ENCODE measurements around the gene CBLIF.
"Not testable (repeated sequence)": the region's sequence is repeated elsewhere in the genome, so short reads cannot be mapped to it uniquely, and the experiment has no call there.

Gene CBLIF

DNA sequence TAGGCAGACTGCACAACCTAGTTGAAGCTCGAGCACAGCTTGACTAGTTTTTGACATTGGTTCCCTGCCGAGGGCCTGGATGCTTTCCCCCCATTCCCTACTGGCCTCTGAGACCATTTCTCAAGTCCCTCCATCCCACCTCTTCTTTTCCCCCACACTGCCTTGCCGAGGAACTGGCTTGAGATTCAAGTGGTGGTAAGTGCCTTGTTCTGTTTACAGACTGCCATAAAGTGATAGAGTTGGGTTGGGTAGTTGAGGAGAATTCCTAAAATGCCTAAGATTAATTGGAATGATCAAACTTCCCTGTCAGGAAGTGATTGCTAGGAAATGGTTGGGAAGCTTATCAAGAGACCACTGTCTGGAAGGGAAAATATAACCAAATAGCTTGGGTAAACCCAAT, 50.9 kb downstream of the CBLIF start:
- no peaks in the 10 kb centered on the region for H3K9me3 ChIP-seq (replicated peaks in 1 of 11)
- no peak for TF ChIP-seq Cebpa-rat (IDR thresholded peaks at IDR 0.05)

DNA sequence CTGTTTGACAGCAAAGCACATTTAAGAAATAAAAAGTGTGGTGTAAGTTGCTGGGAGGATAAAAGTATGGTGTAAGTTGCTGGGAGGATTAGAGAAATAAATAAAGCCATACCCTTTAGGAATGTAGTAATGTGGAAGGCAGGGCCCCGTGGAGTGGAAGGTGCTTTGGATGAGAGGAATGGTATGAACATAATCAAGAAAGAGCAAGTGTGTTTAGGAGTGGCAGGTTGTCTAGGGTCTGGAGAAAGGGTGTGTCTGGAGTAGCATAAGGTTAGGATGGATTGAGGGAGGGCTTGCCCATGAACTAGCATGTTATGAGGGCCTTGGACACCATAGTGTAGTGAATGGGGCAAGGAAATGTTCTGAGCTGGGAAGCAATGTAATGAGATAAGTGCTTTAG, 52.8 kb downstream of the CBLIF start:
- no peak overlapping the region for H3K27ac ChIP-seq
- peaks cover 90 to 100% (median 100%) of the 10 kb centered on the region in 11 experiments for H3K36me3 ChIP-seq
- H4K20me1 ChIP-seq = peaks cover 0 to 6% (median 0%) of the 10 kb centered on the region in 11 experiments; a peak in 3 of 22 replicates
- H3K4me1 ChIP-seq = peaks cover 0 to 7% (median 5%) of the 10 kb centered on the region in 10 experiments; a peak in 14 of 20 replicates
- H3K27me3 ChIP-seq = no peaks in the 10 kb centered on the region
- H3K9ac ChIP-seq = no peak overlapping the region
- H3K9me3 ChIP-seq (replicated peaks in 1 of 11) = no peaks in the 10 kb centered on the region
- no peak overlapping the region for H3K4me2 ChIP-seq
- H3K4me3 ChIP-seq = no peak overlapping the region
- no peak for TF ChIP-seq Cebpa-rat (IDR thresholded peaks at IDR 0.05)

More for the DNA sequence above, 50.9 kb downstream of the CBLIF start:
- H3K4me1 ChIP-seq = no peaks in the 10 kb centered on the region
- H4K20me1 ChIP-seq = peaks cover 0 to 6% (median 0%) of the 10 kb centered on the region in 11 experiments; a peak in 1 of 22 replicates
- no peaks in the 10 kb centered on the region for H3K27me3 ChIP-seq
- no peak overlapping the region for H3K4me3 ChIP-seq
- no peak overlapping the region for H3K4me2 ChIP-seq
- H3K27ac ChIP-seq = no peak overlapping the region
- H3K36me3 ChIP-seq = peaks cover 72 to 100% (median 94%) of the 10 kb centered on the region in 11 experiments
- no peak overlapping the region for H3K9ac ChIP-seq

DNA sequence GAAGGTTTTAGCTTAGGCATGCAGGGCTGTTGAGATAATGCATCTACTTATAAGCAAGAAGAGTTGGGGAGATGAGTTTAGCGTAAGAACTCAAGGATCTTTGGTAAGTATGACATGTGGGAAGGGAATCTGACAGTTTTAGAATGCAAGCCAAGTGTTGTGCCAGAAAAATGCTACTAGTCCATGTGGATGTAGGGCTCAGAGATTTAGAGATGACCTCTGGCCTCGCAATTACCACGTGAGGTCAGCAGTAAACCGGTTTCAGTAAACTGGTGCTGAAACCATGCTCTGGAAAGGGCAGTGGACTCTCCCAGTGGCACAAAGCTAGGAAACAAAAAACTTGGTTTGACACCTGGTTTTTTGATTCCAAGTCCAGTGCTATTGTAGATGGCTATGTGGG, 53.7 kb downstream of the CBLIF start:
- H3K4me1 ChIP-seq = peaks cover 7 to 16% (median 14%) of the 10 kb centered on the region in 10 experiments
- H3K36me3 ChIP-seq = peaks cover 82 to 99% (median 95%) of the 10 kb centered on the region in 11 experiments
- no peak for TF ChIP-seq Cebpa-rat (IDR thresholded peaks at IDR 0.05)
- no peaks in the 10 kb centered on the region for H3K9me3 ChIP-seq (replicated peaks in 1 of 11)
- H4K20me1 ChIP-seq = peaks cover 0 to 8% (median 0%) of the 10 kb centered on the region in 11 experiments; a peak in 3 of 22 replicates
- no peak overlapping the region for H3K9ac ChIP-seq
- no peaks in the 10 kb centered on the region for H3K27me3 ChIP-seq
- no peak overlapping the region for H3K27ac ChIP-seq
- H3K4me3 ChIP-seq = no peak overlapping the region
- no peak overlapping the region for H3K4me2 ChIP-seq

DNA sequence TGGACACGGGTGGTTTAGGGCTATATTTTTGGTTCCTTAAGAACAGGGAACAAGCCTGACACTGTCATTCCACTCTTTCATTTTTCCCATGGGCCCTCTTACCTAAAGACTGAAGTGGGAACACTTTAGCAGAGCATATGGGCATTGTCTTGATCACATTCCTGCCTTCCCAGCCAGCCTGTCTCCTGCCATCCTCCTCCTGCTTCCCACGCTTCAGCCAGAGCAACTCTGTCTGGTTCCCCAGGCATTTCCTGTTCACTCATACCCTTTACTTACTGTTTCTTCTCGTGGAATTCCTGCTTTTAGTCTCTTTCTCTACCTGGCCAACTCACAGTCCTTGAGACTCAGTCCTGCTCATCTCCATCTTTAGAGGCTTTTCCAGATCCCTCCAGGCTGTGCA, 57.5 kb downstream of the CBLIF start:
- Histone ChIP-seq H3K4me1 (peaks cover 30 to 50% (median 43%) of the 10 kb centered on the region in 10 experiments), H3K9ac (no peak overlapping the region), H4K20me1 (peaks cover 0 to 17% (median 0%) of the 10 kb centered on the region in 11 experiments; a peak in 6 of 22 replicates), H3K4me3 (no peak overlapping the region), H3K4me2 (peak overlapping the region in 4 of 11 experiments; percentile 7 to 75 (median 61); a peak in 6 of 22 replicates), H3K9me3 (replicated peaks in 1 of 11) (peaks cover 12 to 21% (median 18%) of the 10 kb centered on the region in 11 experiments), H3K27ac (no peak overlapping the region), H3K36me3 (peaks cover 54 to 80% (median 75%) of the 10 kb centered on the region in 11 experiments), H3K27me3 (no peaks in the 10 kb centered on the region)
- TF ChIP-seq Cebpa-rat (IDR thresholded peaks at IDR 0.05) = no peak

DNA sequence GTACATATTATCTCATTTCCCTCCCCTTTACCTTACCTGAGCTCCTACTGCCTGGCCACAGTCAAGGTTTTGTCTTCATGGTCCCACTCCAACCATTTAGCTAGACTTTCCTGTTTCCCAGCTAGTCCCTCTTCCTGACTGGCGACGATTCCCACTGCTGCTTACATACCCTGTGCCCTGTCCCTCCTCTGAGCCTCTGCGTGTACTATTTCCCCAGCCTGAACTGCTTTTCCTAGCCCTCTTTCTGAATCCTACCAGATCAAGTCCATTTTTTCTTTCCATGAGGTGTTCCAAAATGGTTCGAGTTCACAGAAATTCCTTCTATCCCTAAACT, 58.1 kb downstream of the CBLIF start:
- H3K27ac ChIP-seq = peak overlapping the region in 6 of 11 experiments; percentile 4 to 46 (median 37); a peak in 4 of 22 replicates
- peaks cover 12 to 26% (median 23%) of the 10 kb centered on the region in 11 experiments for H3K9me3 ChIP-seq (replicated peaks in 1 of 11)
- H3K4me2 ChIP-seq = peak overlapping the region; percentile 57 to 88 (median 75); a peak in 21 of 22 replicates
- peaks cover 51 to 79% (median 72%) of the 10 kb centered on the region in 11 experiments for H3K36me3 ChIP-seq
- no peak overlapping the region for H3K4me3 ChIP-seq
- no peak for TF ChIP-seq Cebpa-rat (IDR thresholded peaks at IDR 0.05)
- no peak overlapping the region for H3K9ac ChIP-seq
- H4K20me1 ChIP-seq = peaks cover 0 to 17% (median 0%) of the 10 kb centered on the region in 11 experiments; a peak in 6 of 22 replicates
- no peaks in the 10 kb centered on the region for H3K27me3 ChIP-seq
- H3K4me1 ChIP-seq = peaks cover 30 to 50% (median 43%) of the 10 kb centered on the region in 10 experiments

DNA sequence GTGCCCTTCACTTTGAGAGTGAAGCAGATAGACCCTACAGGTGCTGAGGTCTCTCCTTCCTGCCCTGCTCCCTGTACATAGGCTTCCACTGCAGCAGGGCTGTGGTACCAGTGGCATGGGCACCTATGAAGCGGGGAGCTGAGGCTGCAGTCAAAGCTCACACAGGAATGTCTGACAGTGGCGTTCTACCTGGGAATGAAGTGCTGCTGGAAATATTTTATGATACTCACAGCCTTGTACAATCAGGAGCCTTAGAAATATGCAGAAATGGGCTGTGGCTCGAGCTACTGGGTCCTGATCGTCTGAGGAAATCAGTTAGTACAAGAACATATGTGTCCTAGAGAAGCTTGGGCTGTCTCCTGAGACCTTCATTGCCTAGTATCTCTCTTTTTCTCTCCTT, 59.5 kb downstream of the CBLIF start:
- Histone ChIP-seq H3K27ac (peak overlapping the region in 5 of 11 experiments; percentile 20 to 55 (median 42); a peak in 8 of 22 replicates), H4K20me1 (peaks cover 0 to 17% (median 0%) of the 10 kb centered on the region in 11 experiments; a peak in 6 of 22 replicates), H3K9ac (peak overlapping the region in 5 of 11 experiments; percentile 12 to 46 (median 31); a peak in 3 of 22 replicates), H3K4me1 (peaks cover 30 to 50% (median 43%) of the 10 kb centered on the region in 10 experiments), H3K9me3 (replicated peaks in 1 of 11) (peaks cover 12 to 33% (median 30%) of the 10 kb centered on the region in 11 experiments), H3K4me3 (no peak overlapping the region), H3K27me3 (no peaks in the 10 kb centered on the region), H3K4me2 (peak overlapping the region; percentile 57 to 88 (median 75)), H3K36me3 (peaks cover 45 to 73% (median 65%) of the 10 kb centered on the region in 11 experiments)
- TF ChIP-seq Cebpa-rat (IDR thresholded peaks at IDR 0.05) = no peak

DNA sequence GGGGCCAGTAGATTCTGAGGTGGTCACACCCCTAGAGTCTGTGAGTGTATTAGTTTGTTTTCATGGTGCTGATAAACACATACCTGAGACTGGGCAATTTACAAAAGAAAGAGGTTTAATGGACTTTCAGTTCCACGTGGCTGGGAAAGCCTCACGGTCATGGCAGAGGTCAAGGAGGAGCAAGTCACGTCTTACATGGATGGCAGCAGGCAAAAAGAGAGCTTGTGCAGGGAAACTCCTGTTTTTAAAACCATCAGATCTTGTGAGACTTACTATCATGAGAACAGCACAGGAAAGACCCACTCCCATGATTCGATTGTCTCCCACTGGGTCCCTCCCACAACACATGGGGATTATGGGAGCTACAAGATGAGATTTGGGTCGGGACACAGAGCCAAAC, 60.9 kb downstream of the CBLIF start:
- H3K9ac ChIP-seq, H3K4me3 ChIP-seq, H3K27me3 ChIP-seq: not testable (repeated sequence)
- H3K27ac ChIP-seq = peak overlapping the region in 6 of 11 experiments; percentile 3 to 55 (median 38); a peak in 4 of 22 replicates
- peaks cover 0 to 17% (median 0%) of the 10 kb centered on the region in 11 experiments; a peak in 6 of 22 replicates for H4K20me1 ChIP-seq
- H3K9me3 ChIP-seq (replicated peaks in 1 of 11) = peaks cover 12 to 33% (median 30%) of the 10 kb centered on the region in 11 experiments
- H3K36me3 ChIP-seq = peaks cover 42 to 73% (median 65%) of the 10 kb centered on the region in 11 experiments
- H3K4me1 ChIP-seq = peaks cover 30 to 50% (median 43%) of the 10 kb centered on the region in 10 experiments
- H3K4me2 ChIP-seq = peak overlapping the region in 10 of 11 experiments; percentile 57 to 88 (median 76); a peak in 18 of 22 replicates

DNA sequence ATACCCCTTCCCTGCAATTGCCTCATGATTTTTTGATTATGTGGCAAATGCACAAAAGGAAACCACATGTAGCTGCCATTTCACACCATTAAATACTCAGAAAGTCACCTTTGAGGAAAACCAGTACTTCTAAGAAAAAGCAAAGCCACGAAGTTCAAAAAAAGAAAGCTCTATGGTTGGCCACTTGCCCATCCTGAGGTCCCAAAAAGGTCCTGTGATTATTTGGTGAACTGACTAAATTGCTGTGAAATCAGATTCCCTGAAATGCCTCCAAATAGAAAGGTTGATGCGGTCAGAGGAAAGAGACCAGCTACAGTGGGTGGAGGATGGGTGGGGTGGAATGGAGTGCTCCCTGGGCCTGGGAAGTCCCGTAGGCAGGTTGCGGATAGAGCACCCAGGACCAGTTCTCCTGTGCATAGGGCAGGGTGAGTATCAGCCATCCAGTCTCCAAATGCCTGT, 61.6 kb downstream of the CBLIF start:
- H3K4me3 ChIP-seq = peak overlapping the region in 1 of 10 experiments; percentile 9; a peak in 2 of 20 replicates
- H3K4me2 ChIP-seq = peak overlapping the region in 4 of 11 experiments; percentile 9 to 60 (median 19); a peak in 5 of 22 replicates
- H3K27me3 ChIP-seq = no peaks in the 10 kb centered on the region
- H3K9me3 ChIP-seq (replicated peaks in 1 of 11) = peaks cover 12 to 33% (median 30%) of the 10 kb centered on the region in 11 experiments
- no peak overlapping the region for H3K27ac ChIP-seq
- H4K20me1 ChIP-seq = peaks cover 0 to 16% (median 0%) of the 10 kb centered on the region in 11 experiments; a peak in 6 of 22 replicates
- H3K4me1 ChIP-seq = peaks cover 30 to 50% (median 44%) of the 10 kb centered on the region in 10 experiments
- peaks cover 34 to 73% (median 65%) of the 10 kb centered on the region in 11 experiments for H3K36me3 ChIP-seq
- no peak overlapping the region for H3K9ac ChIP-seq
- no peak for TF ChIP-seq Cebpa-rat (IDR thresholded peaks at IDR 0.05)

DNA sequence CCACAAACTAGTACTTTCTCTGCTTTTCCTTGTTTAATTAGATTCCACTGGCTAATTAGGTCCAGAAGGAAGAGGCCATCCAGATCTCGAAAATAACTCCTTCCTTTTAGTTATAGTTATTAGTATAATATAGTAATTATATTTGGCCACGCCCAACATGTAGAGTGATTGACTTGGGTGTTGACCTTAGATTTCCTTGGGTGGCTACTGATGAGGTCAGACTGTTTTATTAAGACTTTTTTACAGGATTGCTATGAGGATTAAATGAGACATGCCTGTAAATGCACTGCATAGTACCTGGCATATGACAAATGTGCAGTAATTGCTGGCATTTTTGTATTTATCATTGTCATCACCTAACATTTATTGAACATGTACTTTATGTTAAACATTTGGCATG, 63.2 kb downstream of the CBLIF start:
- H3K9me3 ChIP-seq (replicated peaks in 1 of 11) = peaks cover 12 to 33% (median 30%) of the 10 kb centered on the region in 11 experiments
- H3K4me1 ChIP-seq = peaks cover 26 to 55% (median 36%) of the 10 kb centered on the region in 10 experiments
- H3K4me2 ChIP-seq = no peak overlapping the region
- H4K20me1 ChIP-seq = peaks cover 0 to 10% (median 0%) of the 10 kb centered on the region in 11 experiments; a peak in 6 of 22 replicates
- H3K4me3 ChIP-seq = no peak overlapping the region
- TF ChIP-seq Cebpa-rat (IDR thresholded peaks at IDR 0.05) = no peak
- peaks cover 20 to 73% (median 64%) of the 10 kb centered on the region in 11 experiments for H3K36me3 ChIP-seq
- no peak overlapping the region for H3K9ac ChIP-seq
- no peak overlapping the region for H3K27ac ChIP-seq
- H3K27me3 ChIP-seq = no peaks in the 10 kb centered on the region

Measured in BLaER1 treated with 17β-estradiol and CSF1 and Interleukin-3, amounts not matched to agents 10 nM and 100 nM (cell line).